Hepatocyte (in vitro differentiated cells): ENCODE measurements around the gene IQCN. TPM values are rescaled to one million over a fixed set of nuclear protein-coding genes. Genes with fewer than 3 reads are reported as not detected.
A peak's percentile ranks its signal among the peaks of the same experiment; 100 is the strongest.

ENCODE experiments used
- DNase-seq: peaks from one replicate; pipeline ENCODE4 v3.0.0-alpha.2; 2016; ENCODE audit warnings: low spot score
- H2AFZ ChIP-seq: fragments of 200-600 bp; sonication (generic); 2 replicates; pipeline ENCODE4 v1.6.0; 2016; ENCODE audit warnings: antibody characterized with exemption, mild to moderate bottlenecking
- H3K27ac ChIP-seq: fragments of 200-600 bp; sonication (generic); 2 replicates; pipeline ENCODE4 v1.5.1; 2016; ENCODE audit warnings: mild to moderate bottlenecking
- H3K27me3 ChIP-seq: fragments of 200-600 bp; sonication (generic); 2 replicates; pipeline ENCODE4 v1.6.1; 2016
- H3K36me3 ChIP-seq: fragments of 200-600 bp; sonication (generic); replicated peaks from 2 replicates; pipeline ENCODE4 v1.5.1; 2016; ENCODE audit warnings: low read depth; ENCODE audit not compliant: insufficient read depth
- H3K4me1 ChIP-seq: fragments of 200-600 bp; sonication (generic); 2 replicates; pipeline ENCODE4 v1.5.1; 2016; ENCODE audit warnings: mild to moderate bottlenecking, moderate library complexity; ENCODE audit not compliant: insufficient read depth
- H3K4me2 ChIP-seq: fragments of 200-600 bp; sonication (generic); 2 replicates; pipeline ENCODE4 v1.6.0; 2016
- H3K4me3 ChIP-seq: fragments of 200-600 bp; sonication (generic); 2 replicates; pipeline ENCODE4 v1.5.1; 2016; ENCODE audit warnings: mild to moderate bottlenecking
- H3K79me2 ChIP-seq: fragments of 200-600 bp; sonication (generic); 2 replicates; pipeline ENCODE4 v1.6.0; 2017; ENCODE audit warnings: mild to moderate bottlenecking
- H3K9me2 ChIP-seq: fragments of 200-600 bp; sonication (generic); replicated peaks from 2 replicates; pipeline ENCODE4 v1.6.0; 2017; ENCODE audit warnings: mild to moderate bottlenecking; ENCODE audit not compliant: insufficient read depth
- H3K9me3 ChIP-seq: fragments of 200-600 bp; sonication (generic); 2 replicates; pipeline ENCODE4 v1.5.1; 2016; ENCODE audit warnings: low read depth, mild to moderate bottlenecking
- H4K20me1 ChIP-seq: fragments of 200-600 bp; sonication (generic); 2 replicates; pipeline ENCODE4 v1.6.0; 2016; ENCODE audit warnings: mild to moderate bottlenecking; ENCODE audit not compliant: insufficient read depth, poor library complexity, severe bottlenecking
- EZH2 ChIP-seq: fragments of 200-600 bp; sonication (generic); IDR thresholded peaks from 2 replicates; pipeline ENCODE4 v1.6.1; 2016; ENCODE audit warnings: antibody characterized with exemption, mild to moderate bottlenecking, borderline replicate concordance
- EZH2phosphoT487 ChIP-seq: fragments of 200-600 bp; sonication (generic); IDR thresholded peaks from one replicate; pipeline ENCODE4 v1.6.1; 2018; ENCODE audit warnings: antibody characterized with exemption, mild to moderate bottlenecking, low read depth, moderate library complexity; ENCODE audit not compliant: unreplicated experiment, severe bottlenecking
- WGBS: methylation state at CpG from one replicate; pipeline ENCODE4 v1.1.6; 2016; ENCODE audit warnings: low lambda C conversion rate; ENCODE audit errors: missing lambda C conversion rate; 5-methylcytosine and 5-hydroxymethylcytosine counted together
- polyA plus RNA-seq: library from polyadenylated mRNA; unstranded; fragments of >200 nt; fragmentation: Nextera tagmentation; extraction: Ambion mirVana; gene quantifications from 2 replicates; pipeline ENCODE4 v1.2.1, GENCODE V29; 2016
- total RNA-seq: library from RNA; depleted of rRNA; stranded (reverse); fragments of >200 nt; gene quantifications from 2 replicates; pipeline ENCODE4 v1.2.3, GENCODE V29; 2014
- TF ChIP-seq, protein P1 (sequence below): fragments of 200-600 bp; sonication (generic); IDR thresholded peaks from 2 replicates; pipeline ENCODE4 v1.5.1; 2016; ENCODE audit warnings: antibody characterized with exemption, mild to moderate bottlenecking; ENCODE audit not compliant: poor library complexity

Gene IQCN
- total and polyA plus RNA-seq, 2 experiments from 2014 or later, result 1.5 to 3.7 TPM

DNA sequence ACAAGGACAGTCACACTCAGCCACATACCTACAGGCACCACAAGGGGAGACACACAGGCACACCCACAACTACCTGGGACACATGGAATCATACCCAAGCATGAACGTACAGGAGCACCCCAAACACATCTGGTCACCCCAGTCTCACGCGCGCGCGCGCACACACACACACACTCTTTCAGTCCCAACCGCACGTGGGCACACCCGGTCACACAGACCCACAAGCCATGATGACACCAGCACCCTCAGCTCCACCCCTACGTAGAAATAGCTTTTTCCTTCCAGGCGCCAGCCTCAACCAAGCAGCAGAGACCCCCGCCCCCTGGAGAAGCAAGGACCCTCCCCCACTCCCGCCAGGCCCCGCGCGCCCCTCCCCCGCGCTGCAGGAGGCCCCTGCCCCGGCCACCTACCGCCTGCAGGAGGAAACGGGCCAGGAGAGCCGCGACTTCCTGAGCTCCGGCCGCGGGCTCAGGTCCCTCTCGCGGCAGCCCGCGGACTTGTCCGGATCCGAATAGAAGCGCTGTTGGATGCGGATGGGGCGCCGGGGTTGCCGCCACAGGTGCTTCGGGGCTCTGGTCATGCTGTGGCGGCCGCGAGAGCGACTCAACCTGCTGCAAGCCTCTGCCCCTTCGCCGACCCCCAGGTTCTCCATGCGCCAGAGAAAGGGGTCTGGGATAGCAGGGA is 41.6 kb downstream of the IQCN start:
- Histone ChIP-seq H3K36me3 (no peaks in the 10 kb centered on the region), H3K4me1 (no peaks in the 10 kb centered on the region), H3K4me3 (no peak overlapping the region), H2AFZ (no peak overlapping the region), H3K9me2 (no peaks in the 10 kb centered on the region), H3K4me2 (peak overlapping the region; percentile 74), H4K20me1 (no peaks in the 10 kb centered on the region), H3K9me3 (no peaks in the 10 kb centered on the region), H3K79me2 (no peaks in the 10 kb centered on the region), H3K27ac (no peak overlapping the region), H3K27me3 (peaks cover 4% of the 10 kb centered on the region)
- WGBS, result 5% methylated on average over 34 of the region's 46 CpGs
- DNase-seq, result peak; percentile 57
- TF ChIP-seq, protein P1, sequence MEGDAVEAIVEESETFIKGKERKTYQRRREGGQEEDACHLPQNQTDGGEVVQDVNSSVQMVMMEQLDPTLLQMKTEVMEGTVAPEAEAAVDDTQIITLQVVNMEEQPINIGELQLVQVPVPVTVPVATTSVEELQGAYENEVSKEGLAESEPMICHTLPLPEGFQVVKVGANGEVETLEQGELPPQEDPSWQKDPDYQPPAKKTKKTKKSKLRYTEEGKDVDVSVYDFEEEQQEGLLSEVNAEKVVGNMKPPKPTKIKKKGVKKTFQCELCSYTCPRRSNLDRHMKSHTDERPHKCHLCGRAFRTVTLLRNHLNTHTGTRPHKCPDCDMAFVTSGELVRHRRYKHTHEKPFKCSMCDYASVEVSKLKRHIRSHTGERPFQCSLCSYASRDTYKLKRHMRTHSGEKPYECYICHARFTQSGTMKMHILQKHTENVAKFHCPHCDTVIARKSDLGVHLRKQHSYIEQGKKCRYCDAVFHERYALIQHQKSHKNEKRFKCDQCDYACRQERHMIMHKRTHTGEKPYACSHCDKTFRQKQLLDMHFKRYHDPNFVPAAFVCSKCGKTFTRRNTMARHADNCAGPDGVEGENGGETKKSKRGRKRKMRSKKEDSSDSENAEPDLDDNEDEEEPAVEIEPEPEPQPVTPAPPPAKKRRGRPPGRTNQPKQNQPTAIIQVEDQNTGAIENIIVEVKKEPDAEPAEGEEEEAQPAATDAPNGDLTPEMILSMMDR, result no peak
- TF ChIP-seq EZH2, result no peak
- TF ChIP-seq EZH2phosphoT487, result no peak

DNA sequence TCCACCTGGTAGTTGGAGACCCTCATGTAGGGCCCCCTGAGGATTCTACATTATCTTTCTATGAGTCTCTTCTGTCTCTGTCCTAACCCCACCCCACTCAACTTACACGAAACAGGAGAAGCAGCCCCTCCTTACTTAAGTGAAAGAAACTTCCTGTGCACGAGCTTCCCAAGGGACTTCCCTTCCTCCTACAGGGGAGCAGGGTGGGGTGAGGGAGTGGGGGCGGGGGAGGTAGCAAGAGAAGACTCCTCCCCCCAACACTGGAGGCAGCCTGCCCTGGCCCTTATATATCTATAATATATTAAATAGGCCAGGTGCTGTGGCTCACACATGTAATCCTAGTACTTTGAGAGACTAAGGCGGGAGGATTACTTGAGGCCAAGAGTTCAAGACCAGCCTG is 42.5 kb downstream of the IQCN start:
- WGBS, result 39% methylated on average over 4 of the region's 4 CpGs
- no peak overlapping the region for H3K27ac ChIP-seq
- no peak for DNase-seq
- TF ChIP-seq EZH2phosphoT487 (no peak), EZH2 (no peak)
- TF ChIP-seq, protein P1, result no peak
- H3K27me3 ChIP-seq, result peaks cover 4% of the 10 kb centered on the region
- H3K36me3 ChIP-seq, result no peaks in the 10 kb centered on the region
- H2AFZ ChIP-seq, result no peak overlapping the region
- H3K9me3 ChIP-seq, result no peaks in the 10 kb centered on the region
- H3K4me1 ChIP-seq, result no peaks in the 10 kb centered on the region
- H3K4me2 ChIP-seq, result no peak overlapping the region
- H3K9me2 ChIP-seq, result no peaks in the 10 kb centered on the region
- H3K79me2 ChIP-seq, result no peaks in the 10 kb centered on the region
- no peaks in the 10 kb centered on the region for H4K20me1 ChIP-seq
- H3K4me3 ChIP-seq, result no peak overlapping the region

DNA sequence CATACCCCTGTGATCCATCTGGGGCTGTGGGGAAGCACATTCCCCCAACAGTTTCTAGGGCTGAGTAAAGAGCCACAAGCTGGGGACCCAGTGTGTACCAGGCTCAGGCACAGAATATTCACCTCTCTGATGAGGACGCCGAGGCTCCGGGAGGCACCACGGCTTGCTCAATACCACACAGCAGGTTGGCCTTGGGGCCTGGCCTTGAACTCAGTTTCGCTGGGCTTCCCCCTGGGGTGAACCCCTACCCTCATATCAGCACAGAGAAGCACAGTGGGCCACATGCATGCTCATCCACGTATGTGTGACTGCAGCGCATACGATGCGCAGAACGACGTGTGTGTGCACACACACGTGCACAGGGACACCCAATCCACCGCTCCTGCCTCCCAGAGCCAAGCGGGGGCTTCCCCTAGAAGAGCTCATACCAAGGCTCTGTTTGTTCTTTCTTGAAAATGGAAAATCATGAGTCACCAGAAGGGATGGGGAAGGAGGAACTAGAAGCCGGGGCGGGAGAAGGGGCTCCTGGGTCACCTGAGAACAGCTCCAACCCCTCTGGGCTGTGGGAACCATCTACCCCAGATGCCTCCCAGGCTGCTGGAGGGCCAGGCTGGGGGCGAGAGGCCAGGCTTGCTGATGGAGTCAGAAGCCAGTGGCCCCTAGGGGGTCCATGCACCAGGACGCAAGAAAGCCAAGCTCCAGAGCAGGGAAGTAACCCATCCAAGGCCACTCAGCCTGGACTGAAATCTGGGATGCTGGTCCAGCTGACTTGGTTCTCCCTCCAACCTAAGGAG is 43.1 kb downstream of the IQCN start:
- H4K20me1 ChIP-seq, result no peaks in the 10 kb centered on the region
- TF ChIP-seq, protein P1, result no peak
- TF ChIP-seq EZH2phosphoT487 (no peak), EZH2 (no peak)
- peaks cover 4% of the 10 kb centered on the region for H3K27me3 ChIP-seq
- H3K4me3 ChIP-seq, result no peak overlapping the region
- H3K9me3 ChIP-seq, result no peaks in the 10 kb centered on the region
- H3K36me3 ChIP-seq, result no peaks in the 10 kb centered on the region
- H3K4me2 ChIP-seq, result no peak overlapping the region
- WGBS, result 81% methylated on average over 18 of the region's 18 CpGs
- H3K4me1 ChIP-seq, result no peaks in the 10 kb centered on the region
- no peak overlapping the region for H3K27ac ChIP-seq
- no peak for DNase-seq
- no peaks in the 10 kb centered on the region for H3K79me2 ChIP-seq
- H2AFZ ChIP-seq, result no peak overlapping the region
- H3K9me2 ChIP-seq, result no peaks in the 10 kb centered on the region
